ENCODE results near the gene CFD. TPM values are rescaled to one million over a fixed set of nuclear protein-coding genes. Genes with fewer than 3 reads are reported as not detected.

Gene CFD
- total RNA-seq, 1 donor, result 19.9 TPM

GRCh38 chr19:850221-850978, 9.1 kb upstream of the CFD start:
- Histone ChIP-seq H3K27me3 (ENCODE audit: insufficient read depth, low read length) (peaks cover 23% of the 10 kb centered on the region), H3K9me3 (ENCODE audit: low read depth, low read length) (no peaks in the 10 kb centered on the region), H4K20me1 (ENCODE audit: insufficient read depth, low read length) (no peaks in the 10 kb centered on the region), H3K36me3 (ENCODE audit: insufficient read depth, low read length) (no peaks in the 10 kb centered on the region), H3K79me2 (ENCODE audit: insufficient read depth, low read length) (no peaks in the 10 kb centered on the region), H2AFZ (ENCODE audit: low read length) (peak overlapping the region; percentile 81), H3K4me1 (ENCODE audit: insufficient read depth, low read length) (peaks cover 3% of the 10 kb centered on the region), H3K4me3 (ENCODE audit: insufficient read depth, low read length) (peak overlapping the region; percentile 49), H3K27ac (ENCODE audit: low read depth, low read length) (no peak overlapping the region), H3K4me2 (ENCODE audit: insufficient read depth, low read length) (peak overlapping the region; percentile 65)
- TF ChIP-seq CTCF (IDR thresholded peaks at IDR 0.05; ENCODE audit: extremely low read depth, low read depth, low read length), result no peak
- peak; percentile 99 for DNase-seq (ENCODE audit: insufficient read length, low spot score, missing footprints)

GRCh38 chr19:850979-851335, 8.5 kb upstream of the CFD start:
- Histone ChIP-seq H3K9me3 (ENCODE audit: low read depth, low read length) (no peaks in the 10 kb centered on the region), H3K79me2 (ENCODE audit: insufficient read depth, low read length) (no peaks in the 10 kb centered on the region), H3K4me2 (ENCODE audit: insufficient read depth, low read length) (peak overlapping the region; percentile 65), H3K27ac (ENCODE audit: low read depth, low read length) (no peak overlapping the region), H2AFZ (ENCODE audit: low read length) (peak overlapping the region; percentile 81), H3K36me3 (ENCODE audit: insufficient read depth, low read length) (no peaks in the 10 kb centered on the region), H4K20me1 (ENCODE audit: insufficient read depth, low read length) (no peaks in the 10 kb centered on the region), H3K27me3 (ENCODE audit: insufficient read depth, low read length) (peaks cover 23% of the 10 kb centered on the region), H3K4me3 (ENCODE audit: insufficient read depth, low read length) (peak overlapping the region; percentile 49), H3K4me1 (ENCODE audit: insufficient read depth, low read length) (peaks cover 3% of the 10 kb centered on the region)
- no peak for TF ChIP-seq CTCF (IDR thresholded peaks at IDR 0.05; ENCODE audit: extremely low read depth, low read depth, low read length)
- no peak for DNase-seq (ENCODE audit: insufficient read length, low spot score, missing footprints)

DNA sequence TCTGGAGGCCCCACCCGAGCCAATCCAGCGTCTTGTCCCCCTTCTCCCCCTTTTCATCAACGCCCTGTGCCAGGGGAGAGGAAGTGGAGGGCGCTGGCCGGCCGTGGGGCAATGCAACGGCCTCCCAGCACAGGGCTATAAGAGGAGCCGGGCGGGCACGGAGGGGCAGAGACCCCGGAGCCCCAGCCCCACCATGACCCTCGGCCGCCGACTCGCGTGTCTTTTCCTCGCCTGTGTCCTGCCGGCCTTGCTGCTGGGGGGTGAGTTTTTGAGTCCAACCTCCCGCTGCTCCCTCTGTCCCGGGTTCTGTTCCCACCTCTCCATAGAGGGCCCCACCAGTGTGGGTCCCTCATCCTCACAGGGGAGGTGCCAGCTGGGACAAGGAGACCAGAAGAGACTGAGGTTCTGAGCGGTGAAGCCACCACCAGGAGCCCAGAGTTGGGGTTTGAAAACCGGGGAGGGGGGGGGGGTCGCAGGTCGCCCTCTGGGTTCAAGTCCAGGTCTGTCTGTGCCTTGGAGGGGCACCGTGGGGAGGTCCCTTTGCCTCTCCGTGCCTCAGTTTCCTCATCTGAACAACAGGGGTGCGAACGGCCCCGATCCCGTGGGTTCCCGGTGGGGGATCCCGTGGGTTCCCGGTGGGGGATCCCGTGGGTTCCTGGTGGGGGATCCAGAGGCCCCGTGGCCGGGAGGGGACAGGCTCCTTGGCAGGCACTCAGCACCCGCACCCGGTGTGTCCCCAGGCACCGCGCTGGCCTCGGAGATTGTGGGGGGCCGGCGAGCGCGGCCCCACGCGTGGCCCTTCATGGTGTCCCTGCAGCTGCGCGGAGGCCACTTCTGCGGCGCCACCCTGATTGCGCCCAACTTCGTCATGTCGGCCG, 7.1 kb upstream of the CFD start, which contains the start of gene ELANE:
ELANE (plus strand) TSS at position 168 of the 878 bp plus-strand sequence; CDS start at position 194, 26 bp downstream.
- Histone ChIP-seq H3K4me2 (ENCODE audit: insufficient read depth, low read length) (peak within 1 kb of the TSS; percentile 65), H3K9me3 (ENCODE audit: low read depth, low read length) (no peaks in the 10 kb centered on the region), H3K27me3 (ENCODE audit: insufficient read depth, low read length) (peaks cover 11% of the 10 kb centered on the region), H3K36me3 (ENCODE audit: insufficient read depth, low read length) (no peaks in the 10 kb centered on the region), H3K79me2 (ENCODE audit: insufficient read depth, low read length) (no peaks in the 10 kb centered on the region), H3K27ac (ENCODE audit: low read depth, low read length) (no peak within 1 kb of the TSS), H2AFZ (ENCODE audit: low read length) (no peak within 1 kb of the TSS), H3K4me3 (ENCODE audit: insufficient read depth, low read length) (no peak within 1 kb of the TSS), H3K4me1 (ENCODE audit: insufficient read depth, low read length) (peaks cover 3% of the 10 kb centered on the region), H4K20me1 (ENCODE audit: insufficient read depth, low read length) (no peaks in the 10 kb centered on the region)
- TF ChIP-seq CTCF (IDR thresholded peaks at IDR 0.05; ENCODE audit: extremely low read depth, low read depth, low read length), result no peak
- no peak for DNase-seq (ENCODE audit: insufficient read length, low spot score, missing footprints)

All from osteoblast (primary cell).